ENCODE measurements around the gene SRP14.

The SRP14 gene

GRCh38 chr15:40067921-40068624 is 29.1 kb upstream of the SRP14 start:
- no peak for DNase-seq

- no peak for DNase-seq
Observed at GRCh38 chr15:40066589-40066988, 27.6 kb upstream of the SRP14 start.

GRCh38 chr15:40065166-40065565 is 26.2 kb upstream of the SRP14 start:
- DNase-seq: no peak

GRCh38 chr15:40064231-40064894 is 25.4 kb upstream of the SRP14 start:
- no peak for DNase-seq

GRCh38 chr15:40063563-40064011 is 24.6 kb upstream of the SRP14 start:
- DNase-seq: no peak

- no peak for DNase-seq
Observed at GRCh38 chr15:40062816-40063562, 24.0 kb upstream of the SRP14 start.

- DNase-seq: no peak
Observed at GRCh38 chr15:40061212-40061901, 22.4 kb upstream of the SRP14 start.

GRCh38 chr15:40060236-40060961 is 21.4 kb upstream of the SRP14 start:
- no peak for DNase-seq

- DNase-seq: no peak
Observed at GRCh38 chr15:40059821-40060220, 20.8 kb upstream of the SRP14 start.

GRCh38 chr15:40058476-40059140 is 19.6 kb upstream of the SRP14 start:
- no peak for DNase-seq

GRCh38 chr15:40055576-40056293 is 16.8 kb upstream of the SRP14 start:
- no peak for DNase-seq

GRCh38 chr15:40054855-40055575 is 16.0 kb upstream of the SRP14 start:
- no peak for DNase-seq

- no peak for DNase-seq
Observed at GRCh38 chr15:40054605-40054854, 15.5 kb upstream of the SRP14 start.

- DNase-seq: peak in 1 of 2 experiments; percentile 44
Observed at GRCh38 chr15:40053831-40054604, 15.0 kb upstream of the SRP14 start.

- no peak for DNase-seq
Observed at GRCh38 chr15:40053079-40053830, 14.3 kb upstream of the SRP14 start.

- DNase-seq: no peak
Observed at GRCh38 chr15:40052604-40053003, 13.6 kb upstream of the SRP14 start.

- DNase-seq: no peak
Observed at GRCh38 chr15:40051616-40052415, 12.8 kb upstream of the SRP14 start.

GRCh38 chr15:40050788-40051470 is 11.9 kb upstream of the SRP14 start:
- DNase-seq: no peak

Data from activated CD4-positive, alpha-beta T cell treated with anti-CD3 and anti-CD28 coated beads, Interleukin-2, amount 50 U/mL, for 48 hours (primary cell).